ENCODE measurements around the gene PKD2.

PKD2 gene

DNA sequence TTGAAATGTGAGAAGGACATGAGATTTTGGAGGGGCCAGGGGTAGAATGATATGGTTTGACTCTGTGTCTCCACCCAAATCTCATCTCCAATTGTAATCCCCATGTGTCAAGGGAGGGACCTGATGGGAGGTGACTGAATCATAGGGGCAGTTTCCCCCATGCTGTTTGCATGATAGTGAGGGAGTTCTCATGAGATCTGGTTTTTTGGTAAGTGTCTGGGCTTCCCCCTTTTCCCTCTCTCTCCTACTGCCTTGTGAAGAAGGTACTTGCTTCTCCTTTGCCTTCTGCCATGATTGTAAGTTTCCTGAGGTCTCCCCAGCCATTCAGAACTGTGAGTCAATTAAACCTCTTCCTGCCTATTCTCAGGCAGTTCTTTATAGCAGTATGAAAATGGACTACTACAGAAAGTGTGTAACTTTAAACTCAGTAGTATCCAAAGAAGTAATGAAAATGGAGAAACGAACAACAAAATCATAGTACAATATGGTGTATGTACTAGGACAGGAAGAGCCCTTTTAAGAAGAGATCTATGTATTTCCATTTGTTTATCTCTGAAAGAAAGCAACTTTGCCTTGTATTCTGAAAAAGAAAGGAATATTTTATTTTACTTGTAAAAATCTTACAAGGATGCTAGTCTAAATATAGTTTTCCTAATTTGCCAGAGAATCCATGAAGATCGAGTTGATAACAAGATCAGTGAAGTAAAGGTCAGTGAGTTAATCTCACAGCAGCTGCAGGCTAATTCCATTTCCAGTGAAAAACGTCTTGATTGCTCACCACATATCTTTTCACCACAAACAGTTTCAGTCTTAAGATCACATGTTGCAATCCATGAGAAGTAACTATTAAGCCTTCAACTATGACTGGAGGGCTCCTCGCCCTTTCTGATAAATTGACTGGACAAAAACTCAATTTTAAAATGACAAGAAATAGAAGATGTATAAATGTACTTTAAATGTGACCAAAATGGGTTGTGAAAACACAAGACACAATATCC is 20.5 kb downstream of the PKD2 start:
- DNase-seq (ENCODE audit: low read depth): peak; percentile 96

DNA sequence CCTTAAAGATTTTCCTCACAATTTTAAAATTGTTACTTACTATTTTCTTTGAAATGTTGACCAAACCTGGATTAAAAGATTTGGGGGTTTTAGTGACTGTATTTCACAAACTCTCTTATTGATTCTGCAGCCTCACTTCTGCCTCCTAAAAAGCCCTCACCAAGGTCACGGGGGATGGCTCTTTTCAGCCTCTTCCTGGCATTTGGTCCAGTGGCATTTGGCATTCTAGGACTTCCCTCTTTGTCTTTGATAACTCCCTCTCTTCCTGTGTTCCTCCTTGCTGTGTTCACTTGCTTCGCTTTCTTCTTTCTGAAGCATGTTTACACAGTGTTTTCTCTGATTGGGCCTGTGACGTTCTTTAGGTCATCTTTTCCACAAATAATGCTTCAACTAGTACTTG is 21.5 kb downstream of the PKD2 start:
- no peak for DNase-seq (ENCODE audit: low read depth)

DNA sequence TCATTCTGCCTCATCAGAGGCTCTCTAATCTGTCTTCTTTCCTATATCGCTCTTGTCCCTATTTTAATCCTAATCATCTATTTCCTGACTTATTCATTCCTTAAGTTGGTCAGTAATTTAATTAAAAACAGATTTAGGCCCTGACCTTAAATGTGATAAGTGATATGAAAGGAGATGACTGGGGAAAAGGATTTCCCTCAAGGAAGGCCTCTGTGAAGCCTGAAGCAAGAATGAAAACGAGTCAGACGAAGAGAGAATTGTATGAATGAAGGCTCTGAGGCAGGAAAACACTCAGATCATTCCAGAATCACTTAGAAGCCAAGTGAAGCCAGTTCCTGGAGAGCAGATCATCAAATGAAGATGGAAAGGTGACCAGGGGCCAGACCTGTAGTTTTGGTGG is 22.1 kb downstream of the PKD2 start:
- no peak for DNase-seq (ENCODE audit: low read depth)

DNA sequence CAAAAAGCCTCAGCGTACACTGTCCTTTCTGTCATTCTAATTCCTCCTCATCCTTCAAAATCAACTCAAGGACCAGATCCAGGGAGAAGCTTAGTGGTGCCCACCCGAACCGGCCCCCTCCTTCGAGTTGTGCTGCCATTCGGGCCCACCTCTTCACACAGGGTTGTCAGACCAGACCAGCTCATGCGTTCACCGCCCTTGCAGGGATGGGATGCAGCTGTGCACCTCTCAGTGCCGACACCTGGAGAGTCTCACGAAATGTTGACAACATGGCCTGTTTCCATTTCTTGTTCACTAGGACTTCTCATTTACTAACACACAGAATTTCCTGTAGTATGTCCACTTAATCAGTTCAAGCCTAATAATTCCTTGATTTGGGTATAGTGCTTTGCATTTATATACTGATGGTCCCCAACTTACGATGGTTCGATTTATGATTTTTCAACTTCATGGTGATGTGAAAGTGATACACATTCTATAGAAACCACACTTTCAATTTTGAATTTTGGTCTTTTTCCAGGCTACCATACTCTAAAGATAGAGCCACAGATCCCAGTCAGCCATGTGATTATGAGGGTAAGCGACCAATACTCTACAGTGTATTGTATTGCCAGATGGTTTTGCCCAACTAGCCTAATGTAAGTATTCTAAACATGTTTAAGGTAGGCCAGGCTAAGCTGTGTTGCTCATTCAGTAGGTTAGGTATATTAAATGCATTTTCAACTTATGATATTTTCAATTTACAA is 23.3 kb downstream of the PKD2 start:
- DNase-seq (ENCODE audit: low read depth): no peak

DNA sequence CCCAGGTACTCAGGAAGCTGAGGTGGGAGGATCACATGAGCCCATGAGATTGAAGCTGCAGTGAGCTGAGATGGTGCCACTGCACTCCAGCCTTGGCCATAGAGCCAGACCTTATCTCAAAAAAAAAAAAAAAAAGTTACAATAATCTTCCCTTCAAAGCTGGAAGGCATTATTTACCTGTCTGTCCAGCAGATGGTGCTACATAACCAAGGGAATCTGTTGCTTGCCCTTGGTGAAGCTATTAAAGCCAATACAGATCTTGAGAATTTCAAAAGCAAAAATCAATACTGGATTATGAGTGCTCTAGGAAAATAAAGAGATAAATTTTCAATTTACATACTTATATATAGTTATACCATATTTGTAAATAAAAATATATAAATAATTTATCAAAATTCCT is 25.9 kb downstream of the PKD2 start:
- DNase-seq (ENCODE audit: low read depth): peak; percentile 69

DNA sequence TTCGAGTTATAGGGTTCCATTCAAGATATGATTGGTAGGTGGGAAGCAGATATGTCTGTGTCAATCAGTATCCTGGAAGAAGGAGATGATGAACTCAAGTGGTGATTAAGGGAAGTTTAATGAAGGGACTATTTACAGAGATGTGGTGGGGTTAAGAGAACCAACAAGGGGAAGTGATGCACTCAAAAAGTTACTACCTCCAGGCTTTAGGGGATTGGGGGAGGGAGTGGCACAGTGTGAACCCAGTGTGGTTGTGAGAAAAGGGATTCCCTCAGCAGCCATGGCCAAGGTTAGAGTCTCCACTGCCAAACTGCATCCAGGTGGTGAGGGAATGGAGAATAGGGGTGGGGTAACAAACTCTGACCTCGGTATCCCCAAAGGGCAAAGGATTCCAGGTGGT is 27.9 kb downstream of the PKD2 start:
- no peak for DNase-seq (ENCODE audit: low read depth)

DNA sequence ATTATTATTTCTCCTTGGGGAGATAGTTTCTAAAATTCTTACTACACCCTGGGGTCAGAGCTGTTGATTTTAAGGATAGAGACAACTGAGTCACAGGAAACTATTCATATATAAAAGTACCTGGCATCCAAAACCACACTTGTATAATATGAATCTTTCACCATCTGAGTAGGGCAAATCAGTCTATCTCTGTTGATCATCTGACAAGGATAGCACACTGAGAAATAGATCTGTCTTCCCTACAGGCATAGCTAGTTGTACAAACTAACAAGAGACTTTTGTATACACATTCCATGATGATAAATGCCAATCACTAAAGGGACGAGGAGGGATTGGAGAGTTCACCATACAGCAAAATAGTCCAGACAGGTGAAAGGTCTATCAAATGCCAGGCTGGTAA is 30.0 kb downstream of the PKD2 start:
- no peak for DNase-seq (ENCODE audit: low read depth)

DNA sequence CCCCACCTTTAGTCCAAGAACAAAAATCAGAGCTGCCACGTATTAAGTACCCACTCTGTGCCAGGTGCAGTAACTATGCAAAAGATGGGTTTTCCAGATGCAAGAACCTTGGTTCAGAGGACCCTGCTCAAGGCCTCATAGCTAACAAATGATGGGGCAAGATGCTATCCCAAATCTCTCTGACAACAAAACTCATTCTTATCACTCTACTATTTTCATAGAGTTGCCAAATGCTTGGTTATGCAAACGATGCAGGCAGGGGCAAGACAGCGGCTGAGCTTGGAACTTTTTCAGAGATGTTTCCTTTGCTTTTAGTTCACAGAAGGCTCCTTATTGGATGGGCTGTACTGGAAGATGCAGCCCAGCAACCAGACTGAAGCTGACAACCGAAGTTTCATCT is 30.5 kb downstream of the PKD2 start:
- no peak for DNase-seq (ENCODE audit: low read depth)

DNA sequence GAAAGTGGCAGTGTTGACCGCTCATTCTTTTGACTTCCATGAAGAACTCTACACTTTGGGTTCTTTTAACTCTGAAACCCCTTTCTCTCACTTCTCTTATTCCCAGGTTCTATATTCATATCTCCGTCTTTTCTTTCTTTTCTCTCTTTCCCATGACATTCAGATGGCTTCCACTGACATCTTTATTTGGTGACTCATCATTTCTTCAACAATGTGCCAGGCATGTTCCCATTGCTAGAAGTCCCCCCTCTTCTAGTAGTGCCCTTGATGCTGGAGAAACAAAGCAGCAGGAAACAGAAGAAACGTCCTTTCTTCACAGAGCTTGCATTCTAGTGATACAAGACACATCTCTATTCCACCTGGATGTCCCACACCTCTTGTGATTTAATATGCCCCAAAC is 33.3 kb downstream of the PKD2 start:
- no peak for DNase-seq (ENCODE audit: low read depth)

DNA sequence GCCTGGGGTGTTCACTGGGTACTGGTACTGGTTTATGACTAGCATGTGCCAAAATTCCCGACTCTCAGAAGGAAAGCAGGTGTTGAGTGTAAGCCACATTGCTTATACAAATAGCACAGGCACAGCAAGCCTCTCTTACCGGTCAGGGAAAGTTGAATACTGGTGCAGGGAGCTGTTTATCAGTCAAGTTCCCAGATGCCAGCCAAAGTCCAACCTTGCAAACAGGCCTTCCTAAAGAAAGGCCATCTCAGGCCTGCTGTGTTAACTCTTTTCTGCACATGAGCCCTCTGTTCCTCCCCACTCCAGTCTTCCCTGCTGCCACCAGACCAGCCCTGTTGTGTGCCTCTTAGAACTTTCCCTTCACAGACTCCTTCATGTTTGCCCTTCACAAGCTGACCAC is 34.2 kb downstream of the PKD2 start:
- no peak for DNase-seq (ENCODE audit: low read depth)

DNA sequence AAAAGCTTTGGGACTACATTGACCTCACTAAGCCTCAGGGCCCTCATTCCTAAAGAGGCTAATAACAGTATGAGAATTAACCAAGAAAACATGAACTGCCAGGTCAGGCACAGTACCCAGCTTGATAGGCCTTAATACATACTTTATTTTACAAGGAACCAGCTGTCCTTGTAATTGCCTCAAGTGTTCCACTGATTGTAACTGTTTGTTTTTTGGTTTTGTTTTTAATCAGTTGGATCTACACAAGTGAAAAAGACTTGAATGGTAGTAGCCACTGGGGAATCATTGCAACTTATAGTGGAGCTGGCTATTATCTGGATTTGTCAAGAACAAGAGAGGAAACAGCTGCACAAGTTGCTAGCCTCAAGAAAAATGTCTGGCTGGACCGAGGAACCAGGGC is 35.6 kb downstream of the PKD2 start:
- DNase-seq (ENCODE audit: low read depth): no peak

DNA sequence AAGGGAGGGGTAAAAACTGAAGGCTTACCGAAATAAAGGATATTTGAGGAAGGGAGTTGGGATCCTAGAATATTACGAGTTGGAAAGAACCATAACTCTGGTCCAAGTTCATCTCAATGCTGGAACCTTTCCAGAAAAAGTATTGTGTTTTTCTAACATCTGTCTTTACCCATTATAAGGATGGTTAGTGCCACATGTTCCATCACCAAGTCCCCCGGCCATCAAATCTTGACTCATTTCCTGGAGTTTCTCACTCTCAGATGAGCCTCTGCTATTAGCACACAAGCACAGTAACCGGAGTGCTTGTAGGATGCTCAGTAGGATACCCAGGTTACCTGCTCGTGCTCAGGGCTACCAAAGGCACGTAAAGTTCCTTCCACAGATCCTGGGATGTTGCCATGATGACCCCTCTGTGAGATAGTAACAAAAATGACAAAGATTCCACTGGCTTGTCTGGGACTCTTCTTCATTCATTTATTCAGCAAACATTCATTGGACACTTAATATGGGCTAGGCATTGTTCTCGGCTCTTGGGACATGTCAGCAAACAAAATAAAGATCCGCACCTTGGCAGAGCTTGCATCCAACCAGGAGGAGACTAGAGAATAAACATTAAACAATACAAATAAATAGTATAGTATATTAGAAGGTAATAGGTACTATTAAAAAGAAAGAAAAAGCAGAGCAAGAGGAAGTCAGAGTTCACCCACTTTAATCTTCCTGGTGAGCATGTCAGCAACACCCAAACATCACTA is 36.3 kb downstream of the PKD2 start:
- DNase-seq (ENCODE audit: low read depth): no peak

DNA sequence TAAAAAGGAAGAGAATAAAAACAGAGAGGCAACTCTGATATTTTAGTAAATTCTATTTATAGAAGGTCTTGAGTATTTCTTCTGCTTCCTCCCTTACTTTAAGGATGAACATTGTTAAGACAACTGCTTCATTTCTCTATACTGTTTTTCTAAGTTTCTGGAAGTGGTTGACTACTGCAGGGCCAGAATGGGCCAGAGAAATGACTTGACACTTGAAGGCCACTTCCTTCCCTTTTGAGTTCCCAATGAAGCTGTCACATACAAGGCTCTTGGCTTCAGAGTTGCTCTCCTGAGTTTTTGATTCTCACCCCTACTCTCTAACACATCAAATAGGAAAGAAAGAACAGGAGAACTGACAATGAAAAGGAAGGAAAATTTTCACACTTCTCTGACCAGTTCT is 37.6 kb downstream of the PKD2 start:
- no peak for DNase-seq (ENCODE audit: low read depth)

DNA sequence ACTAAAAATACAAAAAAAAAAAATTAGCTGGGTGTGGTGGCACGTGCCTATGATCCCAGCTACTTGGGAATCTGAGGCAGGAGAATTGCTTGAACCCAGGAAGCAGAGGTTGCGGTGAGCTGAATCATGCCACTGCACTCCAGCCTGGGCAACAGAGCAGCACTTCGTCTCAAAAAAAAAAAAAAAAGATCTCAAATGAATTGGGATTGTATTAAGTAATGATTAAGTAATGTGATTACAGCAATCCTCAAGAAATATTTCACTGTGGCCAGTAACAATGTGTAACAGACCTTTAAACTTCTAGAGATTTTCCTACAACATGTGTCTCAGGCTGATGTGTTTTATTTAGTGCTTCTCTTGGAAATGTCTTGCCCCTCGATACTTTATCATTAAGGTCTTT is 46.8 kb downstream of the PKD2 start:
- peak; percentile 27 for DNase-seq (ENCODE audit: low read depth)

DNA sequence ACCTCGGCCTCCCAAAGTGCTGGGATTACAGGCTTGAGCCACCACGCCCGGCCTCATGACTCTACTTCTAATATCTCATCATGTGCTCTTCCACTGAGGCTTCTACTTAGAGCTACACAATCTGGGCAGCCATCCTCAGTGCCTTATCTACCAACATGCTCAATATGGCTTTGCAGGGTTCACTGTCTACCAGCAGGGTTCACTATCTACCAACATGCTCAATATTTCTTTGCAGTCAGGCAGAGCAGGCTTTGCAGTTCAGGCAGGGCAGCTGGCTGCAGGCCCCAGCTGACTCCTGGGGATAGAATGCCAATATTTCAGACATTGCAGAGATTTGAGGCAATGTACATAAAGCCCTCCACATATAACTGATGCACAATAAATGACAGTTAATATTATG is 47.5 kb downstream of the PKD2 start:
- DNase-seq (ENCODE audit: low read depth): peak; percentile 72

DNA sequence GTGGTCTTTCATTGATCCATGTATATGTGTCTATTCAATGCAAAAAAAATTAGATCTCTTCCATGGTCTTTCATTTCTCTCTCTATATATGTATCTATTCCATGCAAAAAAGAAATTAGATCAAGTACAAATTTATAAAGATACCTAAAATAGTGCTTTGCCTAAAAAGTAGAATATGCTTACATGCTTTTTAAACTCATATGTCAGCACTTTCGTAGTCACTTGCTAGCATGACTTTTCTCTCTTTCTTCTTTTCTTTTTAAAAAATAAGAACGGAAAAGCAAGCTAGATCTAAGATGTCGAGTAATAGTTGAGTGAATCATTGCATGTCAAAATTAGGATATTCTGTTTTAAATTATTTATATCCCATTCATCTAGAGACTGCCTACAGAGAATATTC is 50.9 kb downstream of the PKD2 start:
- no peak for DNase-seq (ENCODE audit: low read depth)

DNA sequence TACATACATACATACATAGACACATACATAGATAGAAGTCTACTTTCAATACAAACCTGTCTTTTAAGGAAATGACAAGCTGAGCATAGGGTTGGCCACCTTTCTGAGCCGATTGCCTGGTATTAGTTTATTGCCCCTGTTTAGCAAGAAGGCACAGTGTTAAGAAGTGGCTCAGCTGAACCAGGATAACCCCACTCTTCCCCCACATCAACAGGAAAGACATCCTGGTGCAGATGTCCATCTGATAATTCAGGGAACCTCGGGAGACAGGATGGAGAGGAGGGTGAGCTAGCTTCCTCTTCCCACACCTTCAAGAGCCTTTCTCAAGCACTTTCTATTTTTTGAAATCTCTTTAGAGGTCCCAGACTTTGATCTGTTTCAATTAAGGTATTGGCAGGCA is 52.3 kb downstream of the PKD2 start:
- no peak for DNase-seq (ENCODE audit: low read depth)

DNA sequence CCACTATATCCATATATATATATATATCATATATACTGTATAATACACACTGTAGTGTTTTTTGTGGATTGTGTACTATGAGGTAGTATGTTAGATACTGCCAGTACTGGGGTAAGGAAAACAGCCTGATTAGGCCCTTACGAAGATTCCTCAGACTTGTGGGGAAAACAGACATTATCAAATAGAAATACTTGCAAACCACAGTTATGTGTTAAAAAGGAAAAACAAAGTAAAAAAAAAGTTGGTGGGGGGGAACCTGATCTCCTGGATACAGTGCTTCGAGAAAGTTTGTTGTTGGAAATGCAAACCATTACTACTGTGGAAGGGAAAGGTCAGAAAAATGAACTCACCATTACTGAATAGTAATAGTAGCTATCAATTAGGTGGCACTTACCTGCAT is 53.0 kb downstream of the PKD2 start:
- peak; percentile 60 for DNase-seq (ENCODE audit: low read depth)

DNA sequence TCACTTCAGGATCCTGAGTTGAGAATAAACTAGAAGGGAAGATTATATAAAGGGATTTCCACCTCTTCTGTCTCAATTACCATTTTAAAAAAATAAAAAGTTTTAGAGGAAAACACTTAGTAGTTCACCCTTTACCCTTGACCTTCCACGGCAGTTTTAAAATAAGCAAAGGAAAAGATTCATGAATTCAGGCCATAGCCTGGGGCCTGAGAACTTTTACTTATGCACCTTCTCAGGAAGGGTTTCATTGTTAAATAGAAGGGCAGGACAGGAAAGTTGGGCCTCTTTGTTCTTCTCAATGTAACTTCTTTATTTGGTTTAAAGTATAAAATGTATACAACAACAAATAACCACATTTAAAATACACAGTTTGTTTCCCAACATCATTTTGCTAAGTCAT is 54.9 kb downstream of the PKD2 start:
- no peak for DNase-seq (ENCODE audit: low read depth)

DNA sequence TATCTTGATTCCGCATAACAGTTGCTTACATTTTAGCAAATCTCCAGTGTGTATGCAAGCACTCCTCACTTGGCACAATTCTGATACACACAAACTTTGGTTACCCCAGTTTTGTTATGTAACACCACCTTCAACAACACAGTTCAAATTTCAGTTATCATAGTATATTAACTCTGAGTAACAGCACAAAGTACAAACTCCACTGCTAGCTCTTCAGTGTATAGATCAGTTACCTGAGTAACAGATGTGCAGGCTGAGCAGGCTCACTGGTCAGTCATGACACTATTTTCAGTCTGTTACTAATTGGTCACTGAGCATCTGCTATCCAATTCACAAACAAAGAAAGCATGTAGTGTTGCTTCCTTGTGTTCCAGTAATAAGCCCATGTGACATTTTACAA is 55.4 kb downstream of the PKD2 start:
- no peak for DNase-seq (ENCODE audit: low read depth)

DNA sequence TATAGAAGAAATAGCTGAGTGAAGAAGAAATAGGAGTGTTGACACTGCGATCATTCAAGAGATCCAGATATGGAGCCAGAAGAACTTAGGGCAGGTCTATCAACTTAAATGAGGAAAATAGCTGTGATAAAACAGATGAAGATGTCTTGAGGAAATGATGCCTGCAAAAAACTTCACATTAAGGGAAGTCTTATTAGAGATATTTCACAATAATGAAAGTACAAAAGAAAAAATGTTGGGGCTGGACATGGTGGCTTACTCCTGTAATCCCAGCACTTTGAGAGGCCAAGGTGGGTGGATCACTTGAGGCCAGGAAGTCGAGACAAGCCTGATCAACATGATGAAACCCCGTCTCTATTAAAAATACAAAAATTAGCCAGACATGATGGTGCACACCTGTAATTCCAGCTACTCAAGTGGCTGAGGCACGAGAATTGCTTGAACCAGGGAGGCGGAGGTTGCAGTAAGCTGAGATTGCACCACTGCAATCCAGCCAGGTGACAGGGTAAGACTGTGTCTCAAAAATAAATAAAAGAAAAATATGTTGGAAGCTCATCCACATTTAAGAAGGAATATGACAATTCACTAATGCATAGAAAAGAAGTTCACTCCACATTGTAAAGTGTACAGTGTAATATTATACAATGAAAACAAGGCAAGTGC is 56.3 kb downstream of the PKD2 start:
- DNase-seq (ENCODE audit: low read depth): no peak

DNA sequence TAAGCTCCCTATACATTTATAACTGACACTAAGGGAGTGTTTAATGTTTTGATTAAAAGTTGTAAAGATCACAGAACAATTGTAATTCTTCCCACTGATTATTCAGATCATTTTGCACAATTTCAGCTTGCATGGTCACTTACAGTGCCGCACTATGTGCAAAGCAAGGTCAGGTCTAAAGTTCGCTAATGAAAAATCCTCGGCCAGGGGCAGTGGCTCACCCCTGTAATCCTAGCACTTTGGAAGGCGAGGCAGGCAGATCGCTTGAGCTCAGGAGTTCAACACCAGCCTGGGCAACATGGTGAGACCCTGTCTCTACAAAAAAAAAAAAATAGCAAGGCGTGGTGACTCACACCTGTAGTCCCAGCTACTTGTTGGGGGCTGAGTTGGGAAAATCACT is 57.0 kb downstream of the PKD2 start:
- DNase-seq (ENCODE audit: low read depth): no peak
